Neural progenitor cell (in vitro differentiated cells): ENCODE data around the gene BCAP31.
"Not testable (repeated sequence)": the region's sequence is repeated elsewhere in the genome, so short reads cannot be mapped to it uniquely, and the experiment has no call there.

Experiments
- CTCF ChIP-seq: fragments of 200-600 bp; sonication (generic); IDR thresholded peaks from 2 replicates; pipeline ENCODE4 v1.5.1; 2017; ENCODE audit warnings: antibody characterized with exemption, mild to moderate bottlenecking
- EZH2 ChIP-seq: fragments of 200-600 bp; sonication (generic); IDR thresholded peaks from 2 replicates; pipeline ENCODE4 v1.6.1; 2017; ENCODE audit warnings: antibody characterized with exemption, mild to moderate bottlenecking, moderate library complexity

GRCh38 chrX:153745067-153745433 is 20.9 kb upstream of the BCAP31 start:
- TF ChIP-seq CTCF, EZH2: not testable (repeated sequence)
